ENCODE results near the gene TRIM2.

DNA sequence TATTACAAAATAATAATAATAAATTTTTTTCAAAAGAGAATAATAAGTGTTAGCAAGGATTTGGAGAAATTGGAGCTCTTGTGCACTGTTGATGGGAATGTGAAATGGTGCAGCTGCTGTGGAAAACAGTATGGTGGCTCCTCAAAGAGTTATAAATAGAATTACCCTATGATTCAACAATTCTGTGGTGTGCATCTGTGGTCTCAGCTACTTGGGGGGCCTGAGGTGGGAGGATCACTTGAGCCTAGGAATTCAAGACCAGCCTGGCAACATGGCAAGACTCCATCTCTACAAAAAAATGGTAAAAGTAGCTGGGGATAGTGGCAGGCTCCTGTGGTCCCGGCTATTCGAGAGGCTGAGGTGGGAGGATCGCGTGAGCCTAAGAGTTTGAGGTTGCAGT, 159.8 kb downstream of the TRIM2 start:
- TF ChIP-seq, protein P1, sequence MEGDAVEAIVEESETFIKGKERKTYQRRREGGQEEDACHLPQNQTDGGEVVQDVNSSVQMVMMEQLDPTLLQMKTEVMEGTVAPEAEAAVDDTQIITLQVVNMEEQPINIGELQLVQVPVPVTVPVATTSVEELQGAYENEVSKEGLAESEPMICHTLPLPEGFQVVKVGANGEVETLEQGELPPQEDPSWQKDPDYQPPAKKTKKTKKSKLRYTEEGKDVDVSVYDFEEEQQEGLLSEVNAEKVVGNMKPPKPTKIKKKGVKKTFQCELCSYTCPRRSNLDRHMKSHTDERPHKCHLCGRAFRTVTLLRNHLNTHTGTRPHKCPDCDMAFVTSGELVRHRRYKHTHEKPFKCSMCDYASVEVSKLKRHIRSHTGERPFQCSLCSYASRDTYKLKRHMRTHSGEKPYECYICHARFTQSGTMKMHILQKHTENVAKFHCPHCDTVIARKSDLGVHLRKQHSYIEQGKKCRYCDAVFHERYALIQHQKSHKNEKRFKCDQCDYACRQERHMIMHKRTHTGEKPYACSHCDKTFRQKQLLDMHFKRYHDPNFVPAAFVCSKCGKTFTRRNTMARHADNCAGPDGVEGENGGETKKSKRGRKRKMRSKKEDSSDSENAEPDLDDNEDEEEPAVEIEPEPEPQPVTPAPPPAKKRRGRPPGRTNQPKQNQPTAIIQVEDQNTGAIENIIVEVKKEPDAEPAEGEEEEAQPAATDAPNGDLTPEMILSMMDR (IDR thresholded peaks at IDR 0.05; ENCODE audit: low read length) = no peak
- no peak for TF ChIP-seq EZH2 (optimal IDR thresholded peaks at IDR 0.05; ENCODE audit: low read depth, low read length)
